Right lobe of liver (tissue), 4 donors: ENCODE results near the gene DRAM1.

Source experiments
- CTCF ChIP-seq, 4 donors: fragments of 200-600 bp in 3 of 4; fragments of 450-650 bp in 1 of 4; IDR thresholded peaks; one replicate each; pipeline versions ENCODE4 v1.5.1 to v1.8.0; 2016 to 2022; ENCODE audit warnings: antibody characterized with exemption in 4 of 4, mild to moderate bottlenecking in 2 of 4
- POLR2A ChIP-seq: fragments of 450-650 bp; IDR thresholded peaks from one replicate; pipeline ENCODE4 v1.6.1; 2017; ENCODE audit warnings: antibody characterized with exemption, mild to moderate bottlenecking
- donor health status: DM: no; HTN: no; CAD: no.
- donor health status: DM: no; HTN: no; CAD: no.
- donor health status: DM: no; HTN: yes; CAD: no.

GRCh38 chr12:101845137-101845711 lies 32.2 kb upstream of the DRAM1 start:
- no peak for TF ChIP-seq CTCF (IDR thresholded peaks at IDR 0.05)
- TF ChIP-seq POLR2A, result no peak
